Chondrocyte (in vitro differentiated cells): Measurements from ENCODE around the gene RPL19. TPM values are rescaled to one million over a fixed set of nuclear protein-coding genes. Genes with fewer than 3 reads are reported as not detected.

Experiments used
- DNase-seq: peaks from one replicate; pipeline ENCODE4 v3.0.0; 2021; ENCODE audit warnings: mixed read lengths, low spot score
- H3K27ac Mint-ChIP-seq: one replicate; pipeline ENCODE4 v1.8.0; 2021; ENCODE audit warnings: mild to moderate bottlenecking, moderate library complexity, mixed read lengths; ENCODE audit not compliant: unreplicated experiment
- H3K27me3 Mint-ChIP-seq: 2 replicates; pipeline ENCODE4 v1.8.0; 2021; ENCODE audit warnings: low read depth, mixed read lengths
- H3K36me3 Mint-ChIP-seq: 2 replicates; pipeline ENCODE4 v1.8.0; 2021; ENCODE audit warnings: low read depth, mixed read lengths
- H3K4me1 Mint-ChIP-seq: 2 replicates; pipeline ENCODE4 v1.8.0; 2021; ENCODE audit warnings: low read depth, mild to moderate bottlenecking, mixed read lengths
- H3K4me3 Mint-ChIP-seq: one replicate; pipeline ENCODE4 v1.8.0; 2021; ENCODE audit warnings: mild to moderate bottlenecking, moderate library complexity, mixed read lengths; ENCODE audit not compliant: unreplicated experiment
- H3K9me3 Mint-ChIP-seq: 2 replicates; pipeline ENCODE4 v1.8.0; 2021; ENCODE audit warnings: low read depth, mixed read lengths
- CTCF ChIP-seq: fragments of 200-600 bp; sonication (generic); IDR thresholded peaks from 2 replicates; pipeline ENCODE4 v1.5.0; 2021; ENCODE audit warnings: antibody characterized with exemption, mild to moderate bottlenecking, moderate library complexity
- total RNA-seq: library from RNA; stranded (reverse); gene quantifications from 3 replicates; pipeline ENCODE4 v1.2.1, GENCODE V29; 2021

Gene RPL19
- total RNA-seq, 1 donor from 2014 or later = 1,035 TPM

GRCh38 chr17:39208136-39208535, 8.1 kb downstream of the RPL19 start:
- Mint-ChIP-seq H3K9me3 (no peaks in the 10 kb centered on the region), H3K36me3 (peaks cover 15% of the 10 kb centered on the region), H3K27ac (no peak overlapping the region), H3K27me3 (no peaks in the 10 kb centered on the region), H3K4me1 (peaks cover 25% of the 10 kb centered on the region), H3K4me3 (no peak overlapping the region)
- no peak for DNase-seq
- no peak for TF ChIP-seq CTCF

- H3K4me1 Mint-ChIP-seq = peaks cover 22% of the 10 kb centered on the region
- no peaks in the 10 kb centered on the region for H3K27me3 Mint-ChIP-seq
Measured at GRCh38 chr17:39208893-39209292, 8.8 kb downstream of the RPL19 start.

GRCh38 chr17:39209317-39210092, 9.4 kb downstream of the RPL19 start:
- Mint-ChIP-seq H3K27me3 (no peaks in the 10 kb centered on the region), H3K36me3 (peaks cover 5% of the 10 kb centered on the region), H3K4me1 (peaks cover 24% of the 10 kb centered on the region), H3K4me3 (peak overlapping the region; percentile 55), H3K9me3 (no peaks in the 10 kb centered on the region), H3K27ac (no peak overlapping the region)
- no peak for DNase-seq
- no peak for TF ChIP-seq CTCF

More at GRCh38 chr17:39208893-39209292, 8.8 kb downstream of the RPL19 start:
- peak overlapping the region; percentile 54 for H3K27ac Mint-ChIP-seq
- TF ChIP-seq CTCF = no peak
- H3K36me3 Mint-ChIP-seq = peaks cover 9% of the 10 kb centered on the region
- no peaks in the 10 kb centered on the region for H3K9me3 Mint-ChIP-seq
- peak overlapping the region; percentile 28 for H3K4me3 Mint-ChIP-seq
- no peak for DNase-seq

GRCh38 chr17:39210093-39210434, 10.0 kb downstream of the RPL19 start:
- Mint-ChIP-seq H3K9me3 (no peaks in the 10 kb centered on the region), H3K27me3 (no peaks in the 10 kb centered on the region), H3K27ac (no peak overlapping the region), H3K4me3 (peak overlapping the region; percentile 24), H3K4me1 (peaks cover 24% of the 10 kb centered on the region), H3K36me3 (no peaks in the 10 kb centered on the region)
- DNase-seq = no peak
- no peak for TF ChIP-seq CTCF

GRCh38 chr17:39212195-39212810, 12.2 kb downstream of the RPL19 start:
- no peak overlapping the region for H3K27ac Mint-ChIP-seq

More at GRCh38 chr17:39212195-39212810, 12.2 kb downstream of the RPL19 start:
- H3K4me3 Mint-ChIP-seq = no peak overlapping the region
- peaks cover 2% of the 10 kb centered on the region for H3K36me3 Mint-ChIP-seq
- no peak for TF ChIP-seq CTCF
- no peak for DNase-seq
- H3K27me3 Mint-ChIP-seq = peaks cover 12% of the 10 kb centered on the region
- peaks cover 20% of the 10 kb centered on the region for H3K4me1 Mint-ChIP-seq
- no peaks in the 10 kb centered on the region for H3K9me3 Mint-ChIP-seq
